GM23338 (cell line): ENCODE measurements around the gene FKBP6. TPM values are rescaled to one million over a fixed set of nuclear protein-coding genes. Genes with fewer than 3 reads are reported as not detected.

Source experiments
- ATAC-seq: fragments of 200-7000 bp; cut with Tn5 transposase; 3 replicates; pipeline ENCODE4 v1.9.1; 2020
- DNase-seq: peaks from one replicate; pipeline ENCODE4 v3.0.0-alpha.2; 2015; ENCODE audit warnings: low spot score
- H2AFZ ChIP-seq: fragments of 200-600 bp; sonication (generic); 2 replicates; pipeline ENCODE4 v1.8.0; 2016; ENCODE audit warnings: antibody characterized with exemption, mild to moderate bottlenecking, moderate library complexity
- H3F3A ChIP-seq: fragments of 200-600 bp; sonication (generic); replicated peaks from 2 replicates; pipeline ENCODE4 v1.8.0; 2017; ENCODE audit warnings: antibody characterized with exemption, mixed run types, low read depth
- H3K27ac ChIP-seq: fragments of 200-600 bp; sonication (generic); 2 replicates; pipeline ENCODE4 v1.6.1; 2016; ENCODE audit warnings: low read depth
- H3K27me3 ChIP-seq: fragments of 200-600 bp; sonication (generic); 2 replicates; pipeline ENCODE4 v1.8.0; 2016; ENCODE audit warnings: mild to moderate bottlenecking, mixed run types, moderate library complexity; ENCODE audit not compliant: insufficient read depth
- H3K36me3 ChIP-seq: fragments of 200-600 bp; sonication (generic); 2 replicates; pipeline ENCODE4 v1.8.0; 2016; ENCODE audit warnings: mild to moderate bottlenecking; ENCODE audit not compliant: insufficient read depth
- H3K4me1 ChIP-seq: fragments of 200-600 bp; sonication (generic); 2 replicates; pipeline ENCODE4 v1.8.0; 2016; ENCODE audit warnings: mild to moderate bottlenecking, moderate library complexity; ENCODE audit not compliant: insufficient read depth
- H3K4me2 ChIP-seq: fragments of 200-600 bp; sonication (generic); 2 replicates; pipeline ENCODE4 v1.7.1; 2017; ENCODE audit warnings: mixed run types
- H3K4me3 ChIP-seq: fragments of 200-600 bp; sonication (generic); 2 replicates; pipeline ENCODE4 v1.6.1; 2016; ENCODE audit warnings: mixed run types
- H3K79me2 ChIP-seq: fragments of 200-600 bp; sonication (generic); replicated peaks from 2 replicates; pipeline ENCODE4 v1.8.0; 2017; ENCODE audit warnings: mild to moderate bottlenecking; ENCODE audit not compliant: insufficient read depth
- H3K9me2 ChIP-seq: fragments of 200-600 bp; sonication (generic); 2 replicates; pipeline ENCODE4 v1.8.0; 2017; ENCODE audit not compliant: insufficient read depth
- H4K20me1 ChIP-seq: fragments of 200-600 bp; sonication (generic); replicated peaks from 2 replicates; pipeline ENCODE4 v1.8.0; 2017; ENCODE audit warnings: mild to moderate bottlenecking; ENCODE audit not compliant: insufficient read depth
- H3K27ac Mint-ChIP-seq: 2 replicates; pipeline ENCODE4 v1.8.0; 2020; ENCODE audit warnings: inconsistent platforms, mild to moderate bottlenecking, moderate library complexity, mixed read lengths
- H3K27me3 Mint-ChIP-seq: 3 replicates; pipeline ENCODE4 v1.8.0; 2022; ENCODE audit warnings: low read depth, mild to moderate bottlenecking, moderate library complexity, mixed read lengths, inconsistent platforms; ENCODE audit not compliant: insufficient read depth, poor library complexity
- H3K36me3 Mint-ChIP-seq: 3 replicates; pipeline ENCODE4 v1.8.0; 2021; ENCODE audit warnings: low read depth, mild to moderate bottlenecking, inconsistent platforms, moderate library complexity, mixed read lengths
- H3K4me1 Mint-ChIP-seq: 3 replicates; pipeline ENCODE4 v1.8.0; 2020; ENCODE audit warnings: mild to moderate bottlenecking, inconsistent platforms, mixed read lengths
- H3K4me3 Mint-ChIP-seq: 3 replicates; pipeline ENCODE4 v1.8.0; 2021; ENCODE audit warnings: moderate library complexity, mild to moderate bottlenecking, inconsistent platforms, mixed read lengths
- H3K9me3 Mint-ChIP-seq: 3 replicates; pipeline ENCODE4 v1.8.0; 2020; ENCODE audit warnings: moderate library complexity, mild to moderate bottlenecking, inconsistent platforms, mixed read lengths
- CREB1 ChIP-seq: fragments of 250-450 bp; sonication (Bioruptor Pico); IDR thresholded peaks from 2 replicates; pipeline ENCODE4 v1.5.0; 2020; ENCODE audit warnings: low read depth, mild to moderate bottlenecking, moderate library complexity
- EZH2 ChIP-seq: fragments of 200-600 bp; sonication (generic); IDR thresholded peaks from one replicate; pipeline ENCODE4 v1.8.0; 2017; ENCODE audit warnings: antibody characterized with exemption, mild to moderate bottlenecking, low read depth; ENCODE audit not compliant: unreplicated experiment
- POLR2AphosphoS5 ChIP-seq: IDR thresholded peaks from 2 replicates; pipeline ENCODE4 v1.6.1; 2016; ENCODE audit warnings: antibody characterized with exemption, low read depth
- STAT1 ChIP-seq: IDR thresholded peaks from one replicate; pipeline ENCODE4 v1.6.1; 2016; ENCODE audit warnings: antibody characterized with exemption; ENCODE audit not compliant: unreplicated experiment
- ZNF331 ChIP-seq: fragments of 250-450 bp; sonication (Bioruptor Pico); IDR thresholded peaks from 2 replicates; pipeline ENCODE4 v1.5.0; 2020; ENCODE audit warnings: low read depth, mild to moderate bottlenecking, moderate library complexity
- polyA plus RNA-seq: library from polyadenylated mRNA; unstranded; fragments of >200 nt; fragmentation: Nextera tagmentation; extraction: Ambion mirVana; gene quantifications from 2 replicates; pipeline ENCODE4 v1.2.1, GENCODE V29; 2016
- total RNA-seq: library from RNA; depleted of rRNA; stranded (reverse); fragments of >200 nt; shearing (Covaris generic); gene quantifications from 2 replicates; pipeline ENCODE4 v1.2.3, GENCODE V29; 2014
- TF ChIP-seq, protein P1 (sequence below): fragments of 250-450 bp; sonication (Bioruptor Pico); IDR thresholded peaks from 2 replicates; pipeline ENCODE4 v1.5.0; 2020; ENCODE audit warnings: mild to moderate bottlenecking, moderate library complexity
- TF ChIP-seq, protein P2 (sequence below): IDR thresholded peaks from one replicate; pipeline ENCODE4 v1.6.1; 2018; ENCODE audit warnings: antibody characterized with exemption; ENCODE audit not compliant: unreplicated experiment

FKBP6 gene
- total and polyA plus RNA-seq, 2 experiments from 2014 or later: 0.15 TPM; not detected in 1

DNA sequence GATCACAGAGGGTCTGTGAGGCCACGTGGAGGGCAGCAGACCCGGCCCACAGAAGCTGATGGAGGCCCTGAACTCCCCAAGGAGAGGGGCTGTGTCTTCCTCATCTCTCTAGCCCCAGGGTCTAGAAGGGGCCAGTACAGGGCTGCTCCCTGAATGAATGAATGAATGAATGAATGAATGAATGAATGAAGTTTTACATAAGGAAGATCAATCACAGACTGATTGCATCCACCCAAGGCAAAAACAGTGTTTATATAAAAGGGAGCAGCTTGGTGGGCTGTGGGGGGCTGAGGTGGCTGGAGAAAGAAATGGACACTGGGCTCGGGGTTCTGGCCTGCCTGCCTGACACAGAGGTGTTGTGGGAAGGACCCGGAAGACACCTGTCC is 14.4 kb upstream of the FKBP6 start:
- DNase-seq (no peak), ATAC-seq (no peak)
- Histone ChIP-seq H3K4me2 (no peak overlapping the region), H3K27me3 (no peaks in the 10 kb centered on the region), H3K27ac (no peak overlapping the region), H3K79me2 (no peaks in the 10 kb centered on the region), H3K4me3 (no peak overlapping the region), H3K9me2 (0 out of 2 replicates have a peak, but pooled peaks cover 3% of the 10 kb centered on the region), H3K4me1 (no peaks in the 10 kb centered on the region), H4K20me1 (no peaks in the 10 kb centered on the region), H2AFZ (no peak overlapping the region), H3K36me3 (no peaks in the 10 kb centered on the region), H3F3A (no peaks in the 10 kb centered on the region)
- Mint-ChIP-seq H3K27ac (no peak overlapping the region), H3K4me3 (no peak overlapping the region), H3K4me1 (no peaks in the 10 kb centered on the region; the same call in 2 of the 3 replicates), H3K27me3 (peaks cover 10% of the 10 kb centered on the region), H3K9me3 (no peaks in the 10 kb centered on the region; the same call in 2 of the 3 replicates), H3K36me3 (no peaks in the 10 kb centered on the region; the same call in 2 of the 3 replicates)
- TF ChIP-seq CREB1: no peak
- no peak for TF ChIP-seq ZNF331 (CRISPR knock-in tag)
- no peak for TF ChIP-seq STAT1
- TF ChIP-seq, protein P1, sequence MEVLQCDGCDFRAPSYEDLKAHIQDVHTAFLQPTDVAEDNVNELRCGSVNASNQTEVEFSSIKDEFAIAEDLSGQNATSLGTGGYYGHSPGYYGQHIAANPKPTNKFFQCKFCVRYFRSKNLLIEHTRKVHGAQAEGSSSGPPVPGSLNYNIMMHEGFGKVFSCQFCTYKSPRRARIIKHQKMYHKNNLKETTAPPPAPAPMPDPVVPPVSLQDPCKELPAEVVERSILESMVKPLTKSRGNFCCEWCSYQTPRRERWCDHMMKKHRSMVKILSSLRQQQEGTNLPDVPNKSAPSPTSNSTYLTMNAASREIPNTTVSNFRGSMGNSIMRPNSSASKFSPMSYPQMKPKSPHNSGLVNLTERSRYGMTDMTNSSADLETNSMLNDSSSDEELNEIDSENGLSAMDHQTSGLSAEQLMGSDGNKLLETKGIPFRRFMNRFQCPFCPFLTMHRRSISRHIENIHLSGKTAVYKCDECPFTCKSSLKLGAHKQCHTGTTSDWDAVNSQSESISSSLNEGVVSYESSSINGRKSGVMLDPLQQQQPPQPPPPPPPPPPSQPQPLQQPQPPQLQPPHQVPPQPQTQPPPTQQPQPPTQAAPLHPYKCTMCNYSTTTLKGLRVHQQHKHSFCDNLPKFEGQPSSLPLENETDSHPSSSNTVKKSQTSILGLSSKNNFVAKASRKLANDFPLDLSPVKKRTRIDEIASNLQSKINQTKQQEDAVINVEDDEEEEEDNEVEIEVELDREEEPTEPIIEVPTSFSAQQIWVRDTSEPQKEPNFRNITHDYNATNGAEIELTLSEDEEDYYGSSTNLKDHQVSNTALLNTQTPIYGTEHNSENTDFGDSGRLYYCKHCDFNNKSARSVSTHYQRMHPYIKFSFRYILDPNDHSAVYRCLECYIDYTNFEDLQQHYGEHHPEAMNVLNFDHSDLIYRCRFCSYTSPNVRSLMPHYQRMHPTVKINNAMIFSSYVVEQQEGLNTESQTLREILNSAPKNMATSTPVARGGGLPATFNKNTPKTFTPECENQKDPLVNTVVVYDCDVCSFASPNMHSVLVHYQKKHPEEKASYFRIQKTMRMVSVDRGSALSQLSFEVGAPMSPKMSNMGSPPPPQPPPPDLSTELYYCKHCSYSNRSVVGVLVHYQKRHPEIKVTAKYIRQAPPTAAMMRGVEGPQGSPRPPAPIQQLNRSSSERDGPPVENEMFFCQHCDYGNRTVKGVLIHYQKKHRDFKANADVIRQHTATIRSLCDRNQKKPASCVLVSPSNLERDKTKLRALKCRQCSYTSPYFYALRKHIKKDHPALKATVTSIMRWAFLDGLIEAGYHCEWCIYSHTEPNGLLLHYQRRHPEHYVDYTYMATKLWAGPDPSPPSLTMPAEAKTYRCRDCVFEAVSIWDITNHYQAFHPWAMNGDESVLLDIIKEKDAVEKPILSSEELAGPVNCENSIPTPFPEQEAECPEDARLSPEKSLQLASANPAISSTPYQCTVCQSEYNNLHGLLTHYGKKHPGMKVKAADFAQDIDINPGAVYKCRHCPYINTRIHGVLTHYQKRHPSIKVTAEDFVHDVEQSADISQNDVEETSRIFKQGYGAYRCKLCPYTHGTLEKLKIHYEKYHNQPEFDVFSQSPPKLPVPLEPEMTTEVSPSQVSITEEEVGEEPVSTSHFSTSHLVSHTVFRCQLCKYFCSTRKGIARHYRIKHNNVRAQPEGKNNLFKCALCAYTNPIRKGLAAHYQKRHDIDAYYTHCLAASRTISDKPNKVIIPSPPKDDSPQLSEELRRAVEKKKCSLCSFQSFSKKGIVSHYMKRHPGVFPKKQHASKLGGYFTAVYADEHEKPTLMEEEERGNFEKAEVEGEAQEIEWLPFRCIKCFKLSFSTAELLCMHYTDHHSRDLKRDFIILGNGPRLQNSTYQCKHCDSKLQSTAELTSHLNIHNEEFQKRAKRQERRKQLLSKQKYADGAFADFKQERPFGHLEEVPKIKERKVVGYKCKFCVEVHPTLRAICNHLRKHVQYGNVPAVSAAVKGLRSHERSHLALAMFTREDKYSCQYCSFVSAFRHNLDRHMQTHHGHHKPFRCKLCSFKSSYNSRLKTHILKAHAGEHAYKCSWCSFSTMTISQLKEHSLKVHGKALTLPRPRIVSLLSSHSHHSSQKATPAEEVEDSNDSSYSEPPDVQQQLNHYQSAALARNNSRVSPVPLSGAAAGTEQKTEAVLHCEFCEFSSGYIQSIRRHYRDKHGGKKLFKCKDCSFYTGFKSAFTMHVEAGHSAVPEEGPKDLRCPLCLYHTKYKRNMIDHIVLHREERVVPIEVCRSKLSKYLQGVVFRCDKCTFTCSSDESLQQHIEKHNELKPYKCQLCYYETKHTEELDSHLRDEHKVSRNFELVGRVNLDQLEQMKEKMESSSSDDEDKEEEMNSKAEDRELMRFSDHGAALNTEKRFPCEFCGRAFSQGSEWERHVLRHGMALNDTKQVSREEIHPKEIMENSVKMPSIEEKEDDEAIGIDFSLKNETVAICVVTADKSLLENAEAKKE: no peak
- no peak for TF ChIP-seq EZH2

DNA sequence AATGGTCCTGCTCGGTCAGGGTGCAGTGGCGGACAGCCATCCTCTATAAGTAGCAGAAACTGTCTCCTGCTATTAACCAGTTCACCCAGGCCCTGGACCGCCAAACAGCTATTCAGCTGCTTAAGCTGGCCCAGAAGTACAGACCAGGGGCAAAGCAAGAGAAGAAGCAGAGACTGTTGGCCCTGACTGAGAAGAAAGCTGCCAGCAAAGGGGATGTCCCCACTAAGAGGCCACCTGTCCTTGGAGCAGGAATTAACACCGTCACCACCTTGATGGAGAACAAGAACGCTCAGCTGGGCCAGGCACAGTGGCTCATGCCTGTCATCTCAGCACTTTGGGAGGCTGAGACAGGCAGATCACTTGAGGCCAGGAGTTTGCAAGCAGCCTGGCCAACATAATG is 13.7 kb upstream of the FKBP6 start:
- no peaks in the 10 kb centered on the region for H3K27me3 ChIP-seq
- no peaks in the 10 kb centered on the region for H3K4me1 ChIP-seq
- Mint-ChIP-seq H3K36me3 (no peaks in the 10 kb centered on the region), H3K4me3 (no peak overlapping the region), H3K9me3 (no peaks in the 10 kb centered on the region; the same call in 2 of the 3 replicates), H3K4me1 (no peaks in the 10 kb centered on the region; the same call in 2 of the 3 replicates), H3K27ac (no peak overlapping the region), H3K27me3 (peaks cover 7% of the 10 kb centered on the region)
- H2AFZ ChIP-seq: no peak overlapping the region
- no peak overlapping the region for H3K4me2 ChIP-seq
- no peak overlapping the region for H3K4me3 ChIP-seq
- H4K20me1 ChIP-seq: no peaks in the 10 kb centered on the region
- H3K36me3 ChIP-seq: no peaks in the 10 kb centered on the region
- 0 out of 2 replicates have a peak, but pooled peaks cover under 1% of the 10 kb centered on the region for H3K9me2 ChIP-seq
- H3K27ac ChIP-seq: no peak overlapping the region
- no peaks in the 10 kb centered on the region for H3K79me2 ChIP-seq
- H3F3A ChIP-seq: no peaks in the 10 kb centered on the region
- no peak for ATAC-seq
- no peak for DNase-seq
- no peak for TF ChIP-seq ZNF331 (CRISPR knock-in tag)
- no peak for TF ChIP-seq POLR2AphosphoS5
- TF ChIP-seq STAT1: no peak
- TF ChIP-seq, protein P2, sequence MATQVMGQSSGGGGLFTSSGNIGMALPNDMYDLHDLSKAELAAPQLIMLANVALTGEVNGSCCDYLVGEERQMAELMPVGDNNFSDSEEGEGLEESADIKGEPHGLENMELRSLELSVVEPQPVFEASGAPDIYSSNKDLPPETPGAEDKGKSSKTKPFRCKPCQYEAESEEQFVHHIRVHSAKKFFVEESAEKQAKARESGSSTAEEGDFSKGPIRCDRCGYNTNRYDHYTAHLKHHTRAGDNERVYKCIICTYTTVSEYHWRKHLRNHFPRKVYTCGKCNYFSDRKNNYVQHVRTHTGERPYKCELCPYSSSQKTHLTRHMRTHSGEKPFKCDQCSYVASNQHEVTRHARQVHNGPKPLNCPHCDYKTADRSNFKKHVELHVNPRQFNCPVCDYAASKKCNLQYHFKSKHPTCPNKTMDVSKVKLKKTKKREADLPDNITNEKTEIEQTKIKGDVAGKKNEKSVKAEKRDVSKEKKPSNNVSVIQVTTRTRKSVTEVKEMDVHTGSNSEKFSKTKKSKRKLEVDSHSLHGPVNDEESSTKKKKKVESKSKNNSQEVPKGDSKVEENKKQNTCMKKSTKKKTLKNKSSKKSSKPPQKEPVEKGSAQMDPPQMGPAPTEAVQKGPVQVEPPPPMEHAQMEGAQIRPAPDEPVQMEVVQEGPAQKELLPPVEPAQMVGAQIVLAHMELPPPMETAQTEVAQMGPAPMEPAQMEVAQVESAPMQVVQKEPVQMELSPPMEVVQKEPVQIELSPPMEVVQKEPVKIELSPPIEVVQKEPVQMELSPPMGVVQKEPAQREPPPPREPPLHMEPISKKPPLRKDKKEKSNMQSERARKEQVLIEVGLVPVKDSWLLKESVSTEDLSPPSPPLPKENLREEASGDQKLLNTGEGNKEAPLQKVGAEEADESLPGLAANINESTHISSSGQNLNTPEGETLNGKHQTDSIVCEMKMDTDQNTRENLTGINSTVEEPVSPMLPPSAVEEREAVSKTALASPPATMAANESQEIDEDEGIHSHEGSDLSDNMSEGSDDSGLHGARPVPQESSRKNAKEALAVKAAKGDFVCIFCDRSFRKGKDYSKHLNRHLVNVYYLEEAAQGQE: no peak
- TF ChIP-seq CREB1: no peak
